COLO668 (cell line): Measurements from ENCODE around the gene GAGE12C.
"Not testable (repeated sequence)": the region's sequence is repeated elsewhere in the genome, so short reads cannot be mapped to it uniquely, and the experiment has no call there.

Experiments used
- DNase-seq: peaks from one replicate; lab custom pipeline; 2025; ENCODE audit not compliant: unreplicated experiment; lab: John Stamatoyannopoulos, UW

GAGE12C gene, protein sequence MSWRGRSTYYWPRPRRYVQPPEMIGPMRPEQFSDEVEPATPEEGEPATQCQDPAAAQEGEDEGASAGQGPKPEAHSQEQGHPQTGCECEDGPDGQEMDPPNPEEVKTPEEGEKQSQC

DNA sequence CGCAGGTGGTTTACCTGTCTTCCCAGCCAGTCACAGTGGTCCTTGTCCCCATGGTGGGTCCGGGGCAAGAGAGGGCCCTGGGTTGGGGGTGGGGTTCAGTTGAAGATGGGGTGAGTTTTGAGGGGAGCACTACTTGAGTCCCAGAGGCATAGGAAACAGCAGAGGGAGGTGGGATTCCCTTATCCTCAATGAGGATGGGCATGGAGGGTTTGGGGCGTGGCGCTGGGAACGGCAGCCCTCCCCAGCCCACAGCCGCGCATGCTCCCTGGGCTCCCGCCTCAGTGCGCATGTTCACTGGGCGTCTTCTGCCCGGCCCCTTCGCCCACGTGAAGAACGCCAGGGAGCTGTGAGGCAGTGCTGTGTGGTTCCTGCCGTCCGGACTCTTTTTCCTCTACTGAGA is at the start of gene GAGE12C:
Gene GAGE12C (plus strand): TSS at position 301 of the 400 bp plus-strand sequence. CDS start 1,155 bp downstream, outside the sequence.
- DNase-seq = not testable (repeated sequence)

DNA sequence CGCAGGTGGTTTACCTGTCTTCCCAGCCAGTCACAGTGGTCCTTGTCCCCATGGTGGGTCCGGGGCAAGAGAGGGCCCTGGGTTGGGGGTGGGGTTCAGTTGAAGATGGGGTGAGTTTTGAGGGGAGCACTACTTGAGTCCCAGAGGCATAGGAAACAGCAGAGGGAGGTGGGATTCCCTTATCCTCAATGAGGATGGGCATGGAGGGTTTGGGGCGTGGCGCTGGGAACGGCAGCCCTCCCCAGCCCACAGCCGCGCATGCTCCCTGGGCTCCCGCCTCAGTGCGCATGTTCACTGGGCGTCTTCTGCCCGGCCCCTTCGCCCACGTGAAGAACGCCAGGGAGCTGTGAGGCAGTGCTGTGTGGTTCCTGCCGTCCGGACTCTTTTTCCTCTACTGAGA is 9.5 kb downstream of the GAGE12C start, which contains the start of gene GAGE12D:
Gene GAGE12D (plus strand): TSS at position 301 of the 400 bp plus-strand sequence. CDS start 1,155 bp downstream, outside the sequence.
- not testable (repeated sequence) for DNase-seq

DNA sequence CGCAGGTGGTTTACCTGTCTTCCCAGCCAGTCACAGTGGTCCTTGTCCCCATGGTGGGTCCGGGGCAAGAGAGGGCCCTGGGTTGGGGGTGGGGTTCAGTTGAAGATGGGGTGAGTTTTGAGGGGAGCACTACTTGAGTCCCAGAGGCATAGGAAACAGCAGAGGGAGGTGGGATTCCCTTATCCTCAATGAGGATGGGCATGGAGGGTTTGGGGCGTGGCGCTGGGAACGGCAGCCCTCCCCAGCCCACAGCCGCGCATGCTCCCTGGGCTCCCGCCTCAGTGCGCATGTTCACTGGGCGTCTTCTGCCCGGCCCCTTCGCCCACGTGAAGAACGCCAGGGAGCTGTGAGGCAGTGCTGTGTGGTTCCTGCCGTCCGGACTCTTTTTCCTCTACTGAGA is 19.0 kb downstream of the GAGE12C start, which contains the start of gene GAGE12E:
Gene GAGE12E (plus strand): TSS at position 301 of the 400 bp plus-strand sequence. CDS start 1,155 bp downstream, outside the sequence.
- DNase-seq = not testable (repeated sequence)

DNA sequence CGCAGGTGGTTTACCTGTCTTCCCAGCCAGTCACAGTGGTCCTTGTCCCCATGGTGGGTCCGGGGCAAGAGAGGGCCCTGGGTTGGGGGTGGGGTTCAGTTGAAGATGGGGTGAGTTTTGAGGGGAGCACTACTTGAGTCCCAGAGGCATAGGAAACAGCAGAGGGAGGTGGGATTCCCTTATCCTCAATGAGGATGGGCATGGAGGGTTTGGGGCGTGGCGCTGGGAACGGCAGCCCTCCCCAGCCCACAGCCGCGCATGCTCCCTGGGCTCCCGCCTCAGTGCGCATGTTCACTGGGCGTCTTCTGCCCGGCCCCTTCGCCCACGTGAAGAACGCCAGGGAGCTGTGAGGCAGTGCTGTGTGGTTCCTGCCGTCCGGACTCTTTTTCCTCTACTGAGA is 28.6 kb downstream of the GAGE12C start, which contains the start of gene GAGE12F:
Gene GAGE12F (plus strand): TSS at position 301 of the 400 bp plus-strand sequence. CDS start 1,155 bp downstream, outside the sequence.
- not testable (repeated sequence) for DNase-seq

DNA sequence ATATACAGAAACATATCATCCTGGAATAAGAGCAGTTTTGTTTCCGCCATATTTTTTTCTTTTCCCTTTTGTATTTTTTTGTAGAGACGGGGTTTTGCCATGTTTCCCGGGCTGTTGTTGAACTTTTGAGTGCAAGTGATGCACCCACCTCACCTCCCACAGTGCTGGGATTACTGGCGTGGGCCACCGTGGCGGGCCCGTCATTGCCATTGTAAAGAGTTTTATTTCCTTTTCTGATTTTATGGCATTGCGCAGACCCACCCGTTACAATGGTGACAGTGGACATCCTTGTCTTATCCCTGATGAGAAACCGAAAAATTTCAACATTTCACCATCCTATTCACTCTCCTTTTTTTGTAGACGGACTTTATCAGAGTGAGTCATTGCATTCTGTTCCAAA is 36.8 kb downstream of the GAGE12C start:
- DNase-seq = not testable (repeated sequence)

DNA sequence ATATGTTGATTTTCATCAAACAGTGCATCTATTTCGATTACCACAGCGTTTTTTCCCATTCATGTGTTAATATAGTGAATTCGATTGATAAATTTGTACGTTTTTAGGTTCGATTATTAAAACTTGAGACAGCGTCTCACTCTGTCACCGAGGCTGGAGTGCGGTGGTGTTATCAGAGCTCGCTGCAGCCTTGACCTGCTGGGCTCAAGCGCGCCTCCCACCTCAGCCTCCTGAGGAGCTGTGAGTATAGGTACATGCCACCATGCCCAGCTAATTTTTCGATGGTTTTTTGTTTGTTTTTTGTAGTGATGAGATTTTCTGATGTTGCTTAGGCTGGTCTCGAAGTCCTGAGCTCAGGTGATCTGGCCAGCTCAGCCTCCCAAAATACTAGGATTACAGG is 37.2 kb downstream of the GAGE12C start:
- DNase-seq = not testable (repeated sequence)

DNA sequence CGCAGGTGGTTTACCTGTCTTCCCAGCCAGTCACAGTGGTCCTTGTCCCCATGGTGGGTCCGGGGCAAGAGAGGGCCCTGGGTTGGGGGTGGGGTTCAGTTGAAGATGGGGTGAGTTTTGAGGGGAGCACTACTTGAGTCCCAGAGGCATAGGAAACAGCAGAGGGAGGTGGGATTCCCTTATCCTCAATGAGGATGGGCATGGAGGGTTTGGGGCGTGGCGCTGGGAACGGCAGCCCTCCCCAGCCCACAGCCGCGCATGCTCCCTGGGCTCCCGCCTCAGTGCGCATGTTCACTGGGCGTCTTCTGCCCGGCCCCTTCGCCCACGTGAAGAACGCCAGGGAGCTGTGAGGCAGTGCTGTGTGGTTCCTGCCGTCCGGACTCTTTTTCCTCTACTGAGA is 38.1 kb downstream of the GAGE12C start, which contains the start of gene GAGE12G:
Gene GAGE12G (plus strand): TSS at position 301 of the 400 bp plus-strand sequence. CDS start 1,155 bp downstream, outside the sequence.
- DNase-seq = not testable (repeated sequence)

DNA sequence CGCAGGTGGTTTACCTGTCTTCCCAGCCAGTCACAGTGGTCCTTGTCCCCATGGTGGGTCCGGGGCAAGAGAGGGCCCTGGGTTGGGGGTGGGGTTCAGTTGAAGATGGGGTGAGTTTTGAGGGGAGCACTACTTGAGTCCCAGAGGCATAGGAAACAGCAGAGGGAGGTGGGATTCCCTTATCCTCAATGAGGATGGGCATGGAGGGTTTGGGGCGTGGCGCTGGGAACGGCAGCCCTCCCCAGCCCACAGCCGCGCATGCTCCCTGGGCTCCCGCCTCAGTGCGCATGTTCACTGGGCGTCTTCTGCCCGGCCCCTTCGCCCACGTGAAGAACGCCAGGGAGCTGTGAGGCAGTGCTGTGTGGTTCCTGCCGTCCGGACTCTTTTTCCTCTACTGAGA is 47.7 kb downstream of the GAGE12C start, which contains the start of gene GAGE12H:
Gene GAGE12H (plus strand): TSS at position 301 of the 400 bp plus-strand sequence. CDS start 1,155 bp downstream, outside the sequence.
- DNase-seq = not testable (repeated sequence)
